Activated CD4-positive, CD25-positive, alpha-beta regulatory T cell treated with anti-CD3 and anti-CD28 coated beads, Interleukin-2, amount 50 U/mL, for 72 hours (primary cell): ENCODE measurements around the gene LRRTM3.

Experiments
- DNase-seq: peaks from one replicate; pipeline ENCODE4 v3.0.0; 2021

Gene LRRTM3

GRCh38 chr10:67036808-67037207 lies 111.0 kb downstream of the LRRTM3 start:
- DNase-seq, result no peak

GRCh38 chr10:67043041-67043440 lies 117.2 kb downstream of the LRRTM3 start:
- no peak for DNase-seq

- no peak for DNase-seq
These were observed 119.6 kb downstream of the LRRTM3 start for GRCh38 chr10:67045404-67045803.

GRCh38 chr10:67046507-67046906 lies 120.7 kb downstream of the LRRTM3 start:
- DNase-seq, result no peak

- no peak for DNase-seq
These were observed 124.2 kb downstream of the LRRTM3 start for GRCh38 chr10:67049988-67050387.

GRCh38 chr10:67050415-67050814 lies 124.6 kb downstream of the LRRTM3 start:
- DNase-seq, result no peak

GRCh38 chr10:67072654-67073053 lies 146.8 kb downstream of the LRRTM3 start:
- DNase-seq, result no peak

- no peak for DNase-seq
These were observed 149.7 kb downstream of the LRRTM3 start for GRCh38 chr10:67075491-67075971.

GRCh38 chr10:67076144-67076543 lies 150.3 kb downstream of the LRRTM3 start:
- DNase-seq, result no peak

GRCh38 chr10:67077376-67077775 lies 151.5 kb downstream of the LRRTM3 start:
- DNase-seq, result no peak

GRCh38 chr10:67079126-67079525 lies 153.3 kb downstream of the LRRTM3 start:
- DNase-seq, result no peak

- DNase-seq, result no peak
These were observed 160.7 kb downstream of the LRRTM3 start for GRCh38 chr10:67086327-67087134.

GRCh38 chr10:67087135-67087425 lies 161.2 kb downstream of the LRRTM3 start:
- DNase-seq, result no peak

- DNase-seq, result no peak
These were observed 162.2 kb downstream of the LRRTM3 start for GRCh38 chr10:67088036-67088435.

GRCh38 chr10:67095531-67095930 lies 169.7 kb downstream of the LRRTM3 start:
- no peak for DNase-seq

GRCh38 chr10:67098461-67098860 lies 172.6 kb downstream of the LRRTM3 start:
- no peak for DNase-seq

- no peak for DNase-seq
These were observed 175.1 kb downstream of the LRRTM3 start for GRCh38 chr10:67100951-67101350.

GRCh38 chr10:67107670-67108069 lies 181.8 kb downstream of the LRRTM3 start:
- no peak for DNase-seq

GRCh38 chr10:67110286-67110685 lies 184.4 kb downstream of the LRRTM3 start:
- DNase-seq, result no peak

GRCh38 chr10:67112765-67113164 lies 186.9 kb downstream of the LRRTM3 start:
- no peak for DNase-seq

GRCh38 chr10:67114945-67115344 lies 189.1 kb downstream of the LRRTM3 start:
- no peak for DNase-seq

- DNase-seq, result no peak
These were observed 190.1 kb downstream of the LRRTM3 start for GRCh38 chr10:67115972-67116371.

GRCh38 chr10:67119651-67120050 lies 193.8 kb downstream of the LRRTM3 start:
- no peak for DNase-seq

GRCh38 chr10:67127441-67127840 lies 201.6 kb downstream of the LRRTM3 start:
- DNase-seq, result no peak

- DNase-seq, result no peak
These were observed 214.8 kb downstream of the LRRTM3 start for GRCh38 chr10:67140641-67141040.
